Lower leg skin (tissue), 3 donors: ENCODE measurements around the gene SH3RF3.

Source experiments
- CTCF ChIP-seq, 3 donors: fragments of 450-650 bp; IDR thresholded peaks; one replicate each; pipeline ENCODE4 v1.5.1; 2016; ENCODE audit warnings: antibody characterized with exemption in 3 of 3, mild to moderate bottlenecking in 3 of 3, moderate library complexity in 2 of 3
- POLR2A ChIP-seq, 2 donors: fragments of 450-650 bp; IDR thresholded peaks; one replicate each; pipeline ENCODE4 v1.6.1; 2016 to 2017; ENCODE audit warnings: antibody characterized with exemption in 2 of 2, mild to moderate bottlenecking in 1 of 2, moderate library complexity in 1 of 2

GRCh38 chr2:109260886-109261700, 132.1 kb downstream of the SH3RF3 start:
- no peak for TF ChIP-seq CTCF (IDR thresholded peaks at IDR 0.05)
- TF ChIP-seq POLR2A (IDR thresholded peaks at IDR 0.05) = no peak
